Choroid plexus epithelial cell (primary cell): Measurements from ENCODE around the gene EGF.

Experiments
- DNase-seq: peaks from one replicate; pipeline ENCODE4 v3.0.0-alpha.2; 2010; ENCODE audit warnings: low read depth
- H3K4me3 ChIP-seq: 2 replicates; pipeline ENCODE4 v1.5.1; 2011; ENCODE audit warnings: low read depth, mild to moderate bottlenecking, control low read depth, low read length, moderate library complexity
- CTCF ChIP-seq: conservative IDR thresholded peaks from 2 replicates; pipeline ENCODE4 v1.5.1; 2011; ENCODE audit warnings: low read depth, mild to moderate bottlenecking, control low read depth, inconsistent platforms, low read length, moderate library complexity

EGF gene

DNA sequence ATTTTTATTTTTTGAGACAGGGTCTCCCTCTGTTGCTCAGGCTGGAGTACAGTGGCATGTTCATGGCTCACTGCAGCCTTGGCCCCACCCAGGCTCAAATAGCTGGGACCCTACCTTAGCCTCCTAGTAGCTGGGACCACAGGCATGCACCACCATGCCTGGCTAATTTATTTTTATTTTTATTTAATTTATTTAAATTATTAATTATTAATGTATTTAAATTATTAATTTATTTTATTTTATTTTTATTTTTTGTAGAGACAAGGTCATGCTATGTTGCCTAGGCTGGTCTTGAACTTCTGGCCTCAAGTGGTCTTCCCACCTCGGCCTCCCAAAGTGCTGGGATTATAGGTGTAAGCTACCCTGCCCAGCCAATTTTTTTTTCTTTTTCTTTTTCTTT is 69.3 kb downstream of the EGF start:
- no peak overlapping the region for H3K4me3 ChIP-seq
- DNase-seq = no peak
- TF ChIP-seq CTCF = no peak

- TF ChIP-seq CTCF = no peak
- DNase-seq = no peak
- no peak overlapping the region for H3K4me3 ChIP-seq
Measured at GRCh38 chr4:109982521-109982920, 69.8 kb downstream of the EGF start.

GRCh38 chr4:109985993-109986974 is 73.6 kb downstream of the EGF start:
- DNase-seq = no peak
- no peak for TF ChIP-seq CTCF

GRCh38 chr4:109989044-109989443 is 76.4 kb downstream of the EGF start:
- TF ChIP-seq CTCF = no peak
- no peak overlapping the region for H3K4me3 ChIP-seq
- DNase-seq = peak; percentile 41

More at GRCh38 chr4:109985993-109986974, 73.6 kb downstream of the EGF start:
- H3K4me3 ChIP-seq = no peak overlapping the region

- no peak for TF ChIP-seq CTCF
- no peak overlapping the region for H3K4me3 ChIP-seq
- no peak for DNase-seq
Measured at GRCh38 chr4:109989618-109990017, 76.9 kb downstream of the EGF start.

DNA sequence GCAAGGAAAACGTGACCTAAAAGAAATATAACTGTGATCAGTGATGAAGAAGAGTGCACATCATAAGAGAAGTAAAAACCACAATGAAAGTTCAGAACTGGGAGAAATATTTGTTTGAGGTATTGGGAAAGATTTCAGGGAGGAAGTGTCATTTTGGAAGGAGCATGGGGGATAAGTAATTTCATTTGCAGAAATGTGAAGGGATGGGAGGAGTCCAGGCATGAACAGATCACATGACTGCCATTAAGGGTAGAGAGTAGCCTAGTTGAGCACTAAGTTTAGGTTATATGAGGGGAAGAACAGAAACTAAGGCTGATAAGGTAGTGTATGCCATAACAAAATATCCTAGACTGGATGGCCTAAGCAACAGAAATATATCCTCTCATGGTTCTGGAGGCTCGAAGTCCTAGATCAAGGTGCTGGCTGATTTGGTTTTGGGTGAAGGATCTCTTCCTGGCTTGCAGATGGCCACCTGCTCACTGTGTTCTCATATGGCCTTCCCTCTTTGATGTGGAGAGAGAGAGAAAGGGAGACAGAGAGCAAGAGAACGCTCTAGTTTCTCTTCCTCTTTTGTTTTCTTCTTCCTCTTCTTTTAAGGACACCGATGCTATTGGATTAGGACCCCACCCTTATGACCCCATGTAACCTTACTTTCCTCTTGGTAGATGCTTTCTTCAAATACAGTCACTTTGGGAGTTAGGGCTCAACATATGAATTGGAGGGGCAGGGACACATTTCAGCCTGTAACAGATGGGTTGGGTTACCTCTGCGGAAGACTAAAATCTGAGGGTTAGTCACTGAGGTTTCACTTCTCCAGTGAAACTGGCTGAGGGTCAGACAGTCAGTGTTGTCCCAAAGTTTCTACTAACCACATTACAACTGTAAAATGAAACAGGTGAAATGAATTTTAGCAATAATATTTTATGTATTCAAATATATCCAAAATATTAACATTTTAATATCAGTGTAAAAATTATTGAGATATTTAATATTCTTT is 77.9 kb downstream of the EGF start:
- H3K4me3 ChIP-seq = no peak overlapping the region
- no peak for TF ChIP-seq CTCF
- DNase-seq = no peak
